HepG2 (cell line): ENCODE data around the gene CDCA4. TPM values are rescaled to one million over a fixed set of nuclear protein-coding genes. Genes with fewer than 3 reads are reported as not detected.

ENCODE experiments used
- ATAC-seq: fragments of 200-7000 bp; cut with Tn5 transposase; 3 replicates; pipeline ENCODE4 v1.9.1; 2020; ENCODE audit warnings: mild to moderate bottlenecking, moderate library complexity
- BruUV-seq: library from RNA; stranded (reverse); fragments of 400-500 nt; replicated peaks from 2 replicates; lab custom pipeline; 2021; lab: Mats Ljungman, UMichigan
- CTCF ChIA-PET: fragments of 300-600 bp; formaldehyde crosslinking; extraction: SDS; loops from one replicate; lab custom pipeline; 2021; ENCODE audit warnings: low total read pairs, inconsistent platforms, low intra/inter-chr PET ratio; lab: Yijun Ruan, JAX
- POLR2A ChIA-PET: fragments of 350-600 bp; sonication (Branson Sonifier 250); formaldehyde crosslinking; loops from one replicate; lab custom pipeline; 2020; ENCODE audit warnings: antibody characterized with exemption, inconsistent platforms; lab: Yijun Ruan, JAX
- DNase-seq: peaks from one replicate; pipeline ENCODE4 v3.0.0-alpha.2; 2015; ENCODE audit warnings: low spot score
- FAIRE-seq: peaks from 3 replicates; lab custom pipeline; 2011; peaks lifted over from hg19 to GRCh38; lab: Jason Lieb, UNC
- H2AFZ ChIP-seq: one replicate; pipeline ENCODE4 v1.6.1; 2011; ENCODE audit warnings: low read length, inconsistent platforms
- H3K27ac ChIP-seq: fragments of 300-600 bp; 3 replicates; pipeline ENCODE4 v1.8.0; 2011; ENCODE audit warnings: mixed run types, mild to moderate bottlenecking, mixed read lengths, low read length, inconsistent platforms; ENCODE audit not compliant: insufficient read depth; ENCODE audit errors: extremely low read length
- H3K27me3 ChIP-seq, 2 experiments: fragments of 200-600 bp in 1 of 2; 2 replicates in 1 of 2; 3 replicates in 1 of 2; pipeline versions ENCODE4 v1.6.0 to v1.8.0; 2011; ENCODE audit warnings: low read length in 2 of 2, mild to moderate bottlenecking in 2 of 2, moderate library complexity in 2 of 2, inconsistent platforms in 1 of 2; ENCODE audit not compliant: insufficient read depth in 2 of 2, control insufficient read depth in 1 of 2
- H3K36me3 ChIP-seq, 2 experiments: fragments of 200-600 bp in 1 of 2; replicated peaks in 1 of 2; 2 replicates in 1 of 2; 3 replicates in 1 of 2; pipeline versions ENCODE4 v1.5.1 to v1.8.0; 2011; ENCODE audit warnings: low read length in 2 of 2, inconsistent platforms in 1 of 2; ENCODE audit not compliant: insufficient read depth in 2 of 2, control insufficient read depth in 1 of 2
- H3K4me1 ChIP-seq: 2 replicates; pipeline ENCODE4 v1.5.1; 2012; ENCODE audit warnings: low read length, inconsistent platforms; ENCODE audit not compliant: insufficient read depth
- H3K4me2 ChIP-seq: 2 replicates; pipeline ENCODE4 v1.6.0; 2011; ENCODE audit warnings: low read depth, low read length, inconsistent platforms
- H3K4me3 ChIP-seq, 3 experiments: fragments of 200-600 bp in 1 of 3; sonication (generic), shearing (Covaris generic) in 1 of 3; replicated peaks in 1 of 3; 2 replicates each; pipeline ENCODE4 v1.5.1; 2011 to 2016; ENCODE audit warnings: low read length in 3 of 3, inconsistent platforms in 2 of 3, low read depth in 2 of 3, mild to moderate bottlenecking in 2 of 3, control low read depth in 1 of 3, mixed read lengths in 1 of 3; ENCODE audit not compliant: insufficient read depth in 1 of 3
- H3K79me2 ChIP-seq: one replicate; pipeline ENCODE4 v1.6.1; 2011; ENCODE audit warnings: low read length, inconsistent platforms; ENCODE audit not compliant: insufficient read depth
- H3K9ac ChIP-seq: 2 replicates; pipeline ENCODE4 v1.6.0; 2011; ENCODE audit warnings: mild to moderate bottlenecking, low read depth, low read length, inconsistent platforms; ENCODE audit not compliant: insufficient read depth
- H3K9me3 ChIP-seq: 2 replicates; pipeline ENCODE4 v1.5.1; 2012; ENCODE audit warnings: mild to moderate bottlenecking, low read length
- H4K20me1 ChIP-seq: 2 replicates; pipeline ENCODE4 v1.6.0; 2011; ENCODE audit warnings: inconsistent platforms, mild to moderate bottlenecking, low read length, moderate library complexity; ENCODE audit not compliant: insufficient read depth
- CBX2 ChIP-seq, 2 experiments: fragments of 200-600 bp in 1 of 2; sonication (generic); formaldehyde crosslinking in 1 of 2; IDR thresholded peaks; 2 replicates each; pipeline versions ENCODE4 v1.7.0 to v1.8.1; 2018 to 2022; ENCODE audit warnings: low read depth in 2 of 2, low read length in 1 of 2, mild to moderate bottlenecking in 1 of 2, missing genetic modification reagents in 1 of 2
- KDM5B ChIP-seq: sonication (generic); formaldehyde crosslinking; IDR thresholded peaks from 2 replicates; pipeline ENCODE4 v1.4.0; 2020; ENCODE audit warnings: missing genetic modification reagents, mild to moderate bottlenecking, borderline replicate concordance
- MEF2D ChIP-seq: sonication (generic); formaldehyde crosslinking; IDR thresholded peaks from 2 replicates; pipeline ENCODE4 v1.5.1; 2020; ENCODE audit warnings: mild to moderate bottlenecking, missing genetic modification reagents
- RFX3 ChIP-seq: IDR thresholded peaks from 2 replicates; pipeline ENCODE4 v1.6.1; 2016; ENCODE audit warnings: missing biosample characterization, missing genetic modification reagents
- SP140L ChIP-seq: sonication (generic); formaldehyde crosslinking; IDR thresholded peaks from 2 replicates; pipeline ENCODE4 v1.4.0; 2020; ENCODE audit warnings: missing genetic modification reagents, borderline replicate concordance
- ZNF143 ChIP-seq: sonication (generic); formaldehyde crosslinking; IDR thresholded peaks from 2 replicates; pipeline ENCODE4 v1.4.0; 2020; ENCODE audit warnings: missing genetic modification reagents
- ZNF232 ChIP-seq: sonication (generic); formaldehyde crosslinking; IDR thresholded peaks from 2 replicates; pipeline ENCODE4 v1.4.0; 2020; ENCODE audit warnings: missing genetic modification reagents, borderline replicate concordance
- ZNF879 ChIP-seq: sonication (generic); formaldehyde crosslinking; IDR thresholded peaks from 2 replicates; pipeline ENCODE4 v1.8.1; 2023; ENCODE audit warnings: missing genetic modification reagents
- ZNF891 ChIP-seq: sonication (generic); formaldehyde crosslinking; IDR thresholded peaks from 2 replicates; pipeline ENCODE4 v1.5.0; 2020; ENCODE audit warnings: mild to moderate bottlenecking, missing genetic modification reagents
- WGBS: methylation state at CpG from one replicate; pipeline ENCODE4 v1.1.6; 2017; ENCODE audit warnings: low lambda C conversion rate; 5-methylcytosine and 5-hydroxymethylcytosine counted together
- in situ Hi-C: cut with HindIII; loops from 2 replicates; pipeline ENCODE4 v1.10.0; 2017; ENCODE audit warnings: low pct_unique_long_range_greater_than_20kb; ENCODE audit not compliant: extremely low pct_ligation_motif_present
- intact Hi-C: fragments of 100-400 bp; cut with micrococcal nuclease; formaldehyde crosslinking; loops from one replicate; pipeline ENCODE4 v1.10.0; 2022; ENCODE audit not compliant: unreplicated experiment
- polyA plus RNA-seq, 8 experiments: library from polyadenylated mRNA; depleted of rRNA in 3 of 8; stranded (reverse) in 7 of 8; unstranded in 1 of 8; fragments of >200 nt; fragmentation: Illumina TruSeq in 4 of 8; extraction: Trizol in 4 of 8; gene quantifications; 2 replicates each; pipeline versions ENCODE4 v1.2.1 to v1.2.3, GENCODE V29; 2011 to 2016; ENCODE audit warnings: low read depth in 4 of 8, missing spikeins in 1 of 8, mixed read lengths in 1 of 8; ENCODE audit not compliant: insufficient read depth in 1 of 8
- total RNA-seq, 5 experiments: library from RNA; depleted of rRNA; stranded (reverse); fragments of >200 nt; fragmentation: Illumina TruSeq; extraction: Trizol; gene quantifications; 2 replicates each; pipeline ENCODE4 v1.2.3, GENCODE V29; 2016; ENCODE audit warnings: low read depth in 1 of 5
- TF ChIP-seq, protein P1 (sequence below): sonication (generic); formaldehyde crosslinking; IDR thresholded peaks from 2 replicates; pipeline ENCODE4 v1.5.0; 2020; ENCODE audit warnings: mild to moderate bottlenecking, missing genetic modification reagents
- TF ChIP-seq, protein P2 (sequence below): sonication (generic); formaldehyde crosslinking; IDR thresholded peaks from 2 replicates; pipeline ENCODE4 v1.5.1; 2020; ENCODE audit warnings: missing genetic modification reagents, mild to moderate bottlenecking, borderline replicate concordance
- TF ChIP-seq, protein P3 (sequence below): IDR thresholded peaks from 2 replicates; pipeline ENCODE4 v1.6.1; 2016; ENCODE audit warnings: missing compliant biosample characterization, missing genetic modification reagents, borderline replicate concordance

Gene CDCA4
- total and polyA plus RNA-seq, 2 of the 13 experiments (the other 11 are each of a cell fraction or from before 2014, with no cell fraction given): 19.7 to 43.1 TPM

DNA sequence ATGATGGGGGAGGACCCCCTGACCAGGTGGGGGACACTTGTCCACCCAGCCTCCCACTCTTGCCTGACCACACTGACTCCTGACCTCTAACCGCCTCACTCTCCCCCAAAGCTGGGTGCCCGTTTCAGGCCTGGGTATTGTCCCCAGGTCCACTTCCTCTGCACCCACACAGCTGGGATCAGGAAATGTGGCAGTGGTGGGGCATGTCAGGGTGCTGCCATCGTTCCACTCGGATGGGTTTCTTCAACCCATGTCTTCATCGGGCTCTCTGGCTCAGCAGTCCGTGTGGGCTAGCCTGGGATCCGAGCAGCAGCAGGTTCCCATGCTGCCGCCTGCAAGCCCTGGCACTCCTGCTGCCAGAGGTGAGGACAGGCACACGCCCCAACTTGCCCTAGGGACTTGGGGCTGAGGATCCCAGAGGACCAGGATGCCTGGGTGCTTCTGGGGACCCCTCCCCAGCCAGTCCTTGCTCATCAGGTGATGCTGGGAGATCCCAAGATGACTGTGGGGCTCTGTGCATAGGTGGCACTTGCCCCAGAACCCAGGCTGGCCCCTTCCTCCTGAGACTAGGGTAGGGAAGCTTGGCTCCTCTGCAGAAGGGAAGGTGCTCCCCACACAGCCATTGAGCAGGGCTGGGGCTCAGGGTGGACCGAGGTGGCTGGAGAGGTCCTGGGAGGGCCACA, 38.2 kb downstream of the CDCA4 start:
- no peaks in the 10 kb centered on the region for H3K36me3 ChIP-seq
- WGBS: 50% methylated on average over 2 of the region's 10 CpGs
- ATAC-seq: no peak
- intact Hi-C loops: no loop called here
- FAIRE-seq: no peak
- H2AFZ ChIP-seq: no peak overlapping the region
- H3K4me2 ChIP-seq: no peak overlapping the region
- peaks cover 15 to 62% of the 10 kb centered on the region in 2 experiments; a peak in 4 of 5 replicates for H3K27me3 ChIP-seq
- H4K20me1 ChIP-seq: no peaks in the 10 kb centered on the region
- H3K4me1 ChIP-seq: peaks cover 55% of the 10 kb centered on the region
- in situ Hi-C loops: no loop called here
- POLR2A ChIA-PET: no interaction called here
- CTCF ChIA-PET: no interaction called here
- DNase-seq: no peak
- no peak overlapping the region for H3K9ac ChIP-seq
- no peaks in the 10 kb centered on the region for H3K79me2 ChIP-seq
- no peaks in the 10 kb centered on the region for H3K9me3 ChIP-seq
- no TSS peak for BruUV-seq
- no peak overlapping the region for H3K27ac ChIP-seq
- H3K4me3 ChIP-seq: no peak overlapping the region
- TF ChIP-seq CBX2 (IDR thresholded peaks at IDR 0.05; ENCODE audit: low read depth, low read length): no peak
- no peak for TF ChIP-seq CBX2 (CRISPR knock-in tag; IDR thresholded peaks at IDR 0.05; ENCODE audit: low read depth)
- TF ChIP-seq, protein P1, sequence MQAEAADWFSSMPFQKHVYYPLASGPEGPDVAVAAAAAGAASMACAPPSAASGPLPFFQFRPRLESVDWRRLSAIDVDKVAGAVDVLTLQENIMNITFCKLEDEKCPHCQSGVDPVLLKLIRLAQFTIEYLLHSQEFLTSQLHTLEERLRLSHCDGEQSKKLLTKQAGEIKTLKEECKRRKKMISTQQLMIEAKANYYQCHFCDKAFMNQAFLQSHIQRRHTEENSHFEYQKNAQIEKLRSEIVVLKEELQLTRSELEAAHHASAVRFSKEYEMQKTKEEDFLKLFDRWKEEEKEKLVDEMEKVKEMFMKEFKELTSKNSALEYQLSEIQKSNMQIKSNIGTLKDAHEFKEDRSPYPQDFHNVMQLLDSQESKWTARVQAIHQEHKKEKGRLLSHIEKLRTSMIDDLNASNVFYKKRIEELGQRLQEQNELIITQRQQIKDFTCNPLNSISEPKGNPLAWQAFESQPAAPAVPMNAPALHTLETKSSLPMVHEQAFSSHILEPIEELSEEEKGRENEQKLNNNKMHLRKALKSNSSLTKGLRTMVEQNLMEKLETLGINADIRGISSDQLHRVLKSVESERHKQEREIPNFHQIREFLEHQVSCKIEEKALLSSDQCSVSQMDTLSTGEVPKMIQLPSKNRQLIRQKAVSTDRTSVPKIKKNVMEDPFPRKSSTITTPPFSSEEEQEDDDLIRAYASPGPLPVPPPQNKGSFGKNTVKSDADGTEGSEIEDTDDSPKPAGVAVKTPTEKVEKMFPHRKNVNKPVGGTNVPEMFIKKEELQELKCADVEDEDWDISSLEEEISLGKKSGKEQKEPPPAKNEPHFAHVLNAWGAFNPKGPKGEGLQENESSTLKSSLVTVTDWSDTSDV (CRISPR knock-in tag): no peak
- TF ChIP-seq RFX3 (CRISPR knock-in tag): no peak
- TF ChIP-seq ZNF232 (CRISPR knock-in tag): no peak
- TF ChIP-seq, protein P2, sequence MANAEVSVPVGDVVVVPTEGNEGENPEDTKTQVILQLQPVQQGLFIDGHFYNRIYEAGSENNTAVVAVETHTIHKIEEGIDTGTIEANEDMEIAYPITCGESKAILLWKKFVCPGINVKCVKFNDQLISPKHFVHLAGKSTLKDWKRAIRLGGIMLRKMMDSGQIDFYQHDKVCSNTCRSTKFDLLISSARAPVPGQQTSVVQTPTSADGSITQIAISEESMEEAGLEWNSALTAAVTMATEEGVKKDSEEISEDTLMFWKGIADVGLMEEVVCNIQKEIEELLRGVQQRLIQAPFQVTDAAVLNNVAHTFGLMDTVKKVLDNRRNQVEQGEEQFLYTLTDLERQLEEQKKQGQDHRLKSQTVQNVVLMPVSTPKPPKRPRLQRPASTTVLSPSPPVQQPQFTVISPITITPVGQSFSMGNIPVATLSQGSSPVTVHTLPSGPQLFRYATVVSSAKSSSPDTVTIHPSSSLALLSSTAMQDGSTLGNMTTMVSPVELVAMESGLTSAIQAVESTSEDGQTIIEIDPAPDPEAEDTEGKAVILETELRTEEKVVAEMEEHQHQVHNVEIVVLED (CRISPR knock-in tag): no peak
- TF ChIP-seq, protein P3, sequence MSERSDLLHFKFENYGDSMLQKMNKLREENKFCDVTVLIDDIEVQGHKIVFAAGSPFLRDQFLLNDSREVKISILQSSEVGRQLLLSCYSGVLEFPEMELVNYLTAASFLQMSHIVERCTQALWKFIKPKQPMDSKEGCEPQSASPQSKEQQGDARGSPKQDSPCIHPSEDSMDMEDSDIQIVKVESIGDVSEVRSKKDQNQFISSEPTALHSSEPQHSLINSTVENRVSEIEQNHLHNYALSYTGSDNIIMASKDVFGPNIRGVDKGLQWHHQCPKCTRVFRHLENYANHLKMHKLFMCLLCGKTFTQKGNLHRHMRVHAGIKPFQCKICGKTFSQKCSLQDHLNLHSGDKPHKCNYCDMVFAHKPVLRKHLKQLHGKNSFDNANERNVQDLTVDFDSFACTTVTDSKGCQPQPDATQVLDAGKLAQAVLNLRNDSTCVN: no peak
- no peak for TF ChIP-seq MEF2D (CRISPR knock-in tag)
- TF ChIP-seq KDM5B (CRISPR knock-in tag): no peak
- no peak for TF ChIP-seq SP140L
- TF ChIP-seq ZNF879 (CRISPR knock-in tag): no peak
- TF ChIP-seq ZNF891 (CRISPR knock-in tag): no peak
- no peak for TF ChIP-seq ZNF143 (CRISPR knock-in tag)
